HepG2 (cell line): ENCODE measurements around the gene PPP4R2. TPM values are rescaled to one million over a fixed set of nuclear protein-coding genes. Genes with fewer than 3 reads are reported as not detected.
A peak's percentile ranks its signal among the peaks of the same experiment; 100 is the strongest.

Source experiments
- ARID4A ChIP-seq: sonication (generic); formaldehyde crosslinking; IDR thresholded peaks from 2 replicates; pipeline ENCODE4 v1.5.0; 2020; ENCODE audit warnings: mild to moderate bottlenecking, missing genetic modification reagents, borderline replicate concordance
- E2F2 ChIP-seq: sonication (generic); formaldehyde crosslinking; IDR thresholded peaks from 2 replicates; pipeline ENCODE4 v1.4.0; 2020; ENCODE audit warnings: missing genetic modification reagents, borderline replicate concordance
- EED ChIP-seq: sonication (generic); formaldehyde crosslinking; IDR thresholded peaks from 2 replicates; pipeline ENCODE4 v1.5.0; 2020; ENCODE audit warnings: mild to moderate bottlenecking, missing genetic modification reagents
- FOXK2 ChIP-seq: fragments of 450-650 bp; IDR thresholded peaks from 2 replicates; pipeline ENCODE4 v1.6.1; 2016
- MEIS1 ChIP-seq: sonication (generic); formaldehyde crosslinking; IDR thresholded peaks from 2 replicates; pipeline ENCODE4 v1.9.0; 2021; ENCODE audit warnings: mild to moderate bottlenecking, missing genetic modification reagents, moderate library complexity, borderline replicate concordance
- MIER3 ChIP-seq: IDR thresholded peaks from 2 replicates; pipeline ENCODE4 v1.6.1; 2016; ENCODE audit warnings: missing compliant biosample characterization, borderline replicate concordance
- MYPOP ChIP-seq: sonication (generic); formaldehyde crosslinking; IDR thresholded peaks from 2 replicates; pipeline ENCODE4 v1.8.1; 2023; ENCODE audit warnings: mild to moderate bottlenecking, moderate library complexity, missing genetic modification reagents
- NCOA2 ChIP-seq: sonication (generic); formaldehyde crosslinking; IDR thresholded peaks from 2 replicates; pipeline ENCODE4 v1.8.0; 2022; ENCODE audit warnings: inconsistent platforms
- NRL ChIP-seq: sonication (generic); formaldehyde crosslinking; IDR thresholded peaks from 2 replicates; pipeline ENCODE4 v1.5.0; 2020; ENCODE audit warnings: missing genetic modification reagents, mild to moderate bottlenecking, moderate library complexity, borderline replicate concordance
- RORA ChIP-seq: sonication (generic); formaldehyde crosslinking; IDR thresholded peaks from 2 replicates; pipeline ENCODE4 v1.5.0; 2020; ENCODE audit warnings: mild to moderate bottlenecking, missing genetic modification reagents, moderate library complexity
- SP5 ChIP-seq: IDR thresholded peaks from 2 replicates; pipeline ENCODE4 v1.6.1; 2016; ENCODE audit warnings: low read depth, borderline replicate concordance
- TCF7L2 ChIP-seq: IDR thresholded peaks from 2 replicates; pipeline ENCODE4 v1.6.1; 2011; ENCODE audit warnings: mild to moderate bottlenecking, low read depth, low read length, moderate library complexity
- XBP1 ChIP-seq: sonication (generic); formaldehyde crosslinking; IDR thresholded peaks from 2 replicates; pipeline ENCODE4 v1.5.0; 2020; ENCODE audit warnings: missing genetic modification reagents
- ZGPAT ChIP-seq: IDR thresholded peaks from 2 replicates; pipeline ENCODE4 v1.6.1; 2016; ENCODE audit warnings: mild to moderate bottlenecking
- ZNF17 ChIP-seq: sonication (generic); formaldehyde crosslinking; IDR thresholded peaks from 2 replicates; pipeline ENCODE4 v1.5.0; 2020; ENCODE audit warnings: mild to moderate bottlenecking, missing genetic modification reagents
- ZNF510 ChIP-seq: sonication (generic); formaldehyde crosslinking; IDR thresholded peaks from 2 replicates; pipeline ENCODE4 v1.4.0; 2020; ENCODE audit warnings: low read depth, mild to moderate bottlenecking, missing genetic modification reagents
- ZNF513 ChIP-seq: sonication (generic); formaldehyde crosslinking; conservative IDR thresholded peaks from 2 replicates; pipeline ENCODE4 v1.5.0; 2020; ENCODE audit warnings: missing genetic modification reagents
- ZNF589 ChIP-seq: sonication (generic); formaldehyde crosslinking; conservative IDR thresholded peaks from 2 replicates; pipeline ENCODE4 v1.8.0; 2022; ENCODE audit warnings: mild to moderate bottlenecking, moderate library complexity, missing genetic modification reagents
- ZSCAN22 ChIP-seq: sonication (generic); formaldehyde crosslinking; IDR thresholded peaks from 2 replicates; pipeline ENCODE4 v1.4.0; 2020; ENCODE audit warnings: mild to moderate bottlenecking, missing genetic modification reagents
- polyA plus RNA-seq, 8 experiments: library from polyadenylated mRNA; depleted of rRNA in 3 of 8; stranded (reverse) in 7 of 8; unstranded in 1 of 8; fragments of >200 nt; fragmentation: Illumina TruSeq in 4 of 8; extraction: Trizol in 4 of 8; gene quantifications; 2 replicates each; pipeline versions ENCODE4 v1.2.1 to v1.2.3, GENCODE V29; 2011 to 2016; ENCODE audit warnings: low read depth in 4 of 8, missing spikeins in 1 of 8, mixed read lengths in 1 of 8; ENCODE audit not compliant: insufficient read depth in 1 of 8
- total RNA-seq, 5 experiments: library from RNA; depleted of rRNA; stranded (reverse); fragments of >200 nt; fragmentation: Illumina TruSeq; extraction: Trizol; gene quantifications; 2 replicates each; pipeline ENCODE4 v1.2.3, GENCODE V29; 2016; ENCODE audit warnings: low read depth in 1 of 5

Gene PPP4R2
- total and polyA plus RNA-seq, 2 of the 13 experiments (the other 11 are each of a cell fraction or from before 2014, with no cell fraction given) = 22.3 to 161 TPM

GRCh38 chr3:72996473-72997333, at the start of gene PPP4R2 (continued):
- no peak; the same call in none of the 2 replicates for TF ChIP-seq NRL (CRISPR knock-in tag)
- no peak for TF ChIP-seq ZNF17 (CRISPR knock-in tag)
- TF ChIP-seq ZNF510 (CRISPR knock-in tag) = no peak
- TF ChIP-seq ZGPAT = 0 out of 2 replicates have a peak, but pooled peaks have one; percentile 77
- TF ChIP-seq RORA = no peak
- no peak for TF ChIP-seq XBP1 (CRISPR knock-in tag)
- TF ChIP-seq ZNF513 (CRISPR knock-in tag) = no peak
- TF ChIP-seq FOXK2 = no peak
- peak; percentile 69; the same call in 1 of the 2 replicates for TF ChIP-seq ARID4A (CRISPR knock-in tag)
- no peak for TF ChIP-seq MYPOP (CRISPR knock-in tag)
- peak; percentile 74; the same call in 1 of the 2 replicates for TF ChIP-seq E2F2
- TF ChIP-seq MEIS1 = no peak
- no peak for TF ChIP-seq ZSCAN22
- TF ChIP-seq SP5 (CRISPR knock-in tag) = 0 out of 2 replicates have a peak, but pooled peaks have one; percentile 19
- no peak; the same call in 1 of the 2 replicates for TF ChIP-seq NCOA2 (CRISPR knock-in tag)
- TF ChIP-seq TCF7L2 = no peak
- no peak for TF ChIP-seq MIER3 (CRISPR knock-in tag)
- TF ChIP-seq ZNF589 (CRISPR knock-in tag) = 0 out of 2 replicates have a peak, but pooled peaks have one; percentile 44
- TF ChIP-seq EED (CRISPR knock-in tag) = peak; percentile 28; the same call in 1 of the 2 replicates
